ENCODE data around the gene ABHD17C.

The ABHD17C gene

DNA sequence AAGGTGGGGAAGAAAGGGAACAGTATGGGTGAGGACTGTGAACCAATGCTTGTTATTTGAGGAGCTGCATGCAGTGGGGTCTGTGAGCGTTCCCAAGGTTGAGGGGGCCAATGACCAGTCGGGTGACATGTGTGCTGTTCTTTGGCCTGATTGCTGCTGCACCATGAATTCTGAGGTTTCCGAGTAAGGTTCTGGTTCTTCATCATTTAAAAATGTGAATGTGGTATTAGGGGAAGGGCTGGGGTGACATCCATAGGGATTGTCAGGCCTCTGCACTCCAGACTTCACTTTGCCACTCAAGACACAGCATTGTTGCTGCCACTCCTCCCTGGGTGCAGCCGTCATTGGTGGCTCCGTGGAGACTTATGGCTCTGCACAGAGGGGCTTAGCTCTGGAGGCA lies 32.5 kb downstream of the ABHD17C start:
- DNase-seq (ENCODE audit: low read depth in 2 of 3, low spot score in 1 of 3) = no peak

DNA sequence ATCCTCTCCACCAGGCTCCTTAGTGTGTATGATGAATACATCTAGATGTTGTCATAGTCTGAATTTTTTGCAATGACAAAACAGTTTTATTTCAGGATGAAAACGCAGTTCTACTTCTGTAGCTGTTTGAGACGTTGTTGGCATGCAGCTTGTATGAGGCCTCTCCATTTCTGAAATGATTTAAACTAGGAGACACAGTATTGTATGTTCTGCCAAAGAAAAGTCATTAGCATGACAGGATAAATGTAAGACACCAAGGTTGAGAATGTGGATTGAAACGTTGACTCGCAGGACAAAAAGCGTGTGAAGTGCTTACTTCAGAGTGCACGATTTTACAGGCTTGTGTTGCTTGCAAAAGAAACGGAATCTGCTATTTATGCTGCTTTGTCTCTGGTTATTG lies 35.3 kb downstream of the ABHD17C start:
- no peak for DNase-seq (ENCODE audit: low read depth in 2 of 3, low spot score in 1 of 3)

DNA sequence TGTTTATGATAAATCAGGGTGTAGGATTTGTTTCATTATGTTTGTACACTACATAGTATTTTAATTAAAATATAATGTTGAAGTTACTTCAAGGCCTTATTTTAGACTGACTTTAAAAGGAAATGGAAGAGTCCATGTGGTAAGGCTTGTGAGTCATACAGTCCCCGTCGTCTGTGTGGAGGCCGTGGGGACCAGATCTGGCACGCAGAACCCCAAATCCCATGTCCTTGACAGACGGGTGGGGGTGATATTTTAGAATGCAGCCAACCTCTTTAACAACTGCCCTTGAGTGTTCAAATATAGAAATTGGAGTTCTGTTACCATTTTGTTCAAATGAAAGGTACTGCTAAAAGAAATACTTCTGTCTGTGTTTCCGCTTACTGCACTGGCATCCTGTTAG lies 35.8 kb downstream of the ABHD17C start:
- no peak for DNase-seq (ENCODE audit: low read depth in 2 of 3, low spot score in 1 of 3)

DNA sequence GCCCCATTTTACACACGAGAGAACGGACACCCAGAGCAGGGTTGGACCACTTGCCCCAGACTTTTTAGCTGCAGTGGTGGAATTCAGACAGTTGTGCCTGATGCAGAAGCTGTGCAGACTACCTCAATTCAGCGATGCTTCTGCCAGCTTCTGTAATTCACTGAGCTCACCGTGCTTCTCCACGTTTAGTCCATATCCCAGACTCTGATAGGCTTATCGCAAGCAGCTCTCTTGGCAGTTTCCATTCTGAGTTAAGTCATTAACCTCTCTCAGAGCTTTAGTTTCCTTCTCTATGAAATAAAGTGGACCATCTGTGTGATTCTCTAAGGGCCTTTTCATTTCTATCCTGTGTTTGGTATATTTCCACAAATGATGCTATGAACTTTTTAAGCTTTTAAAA lies 37.1 kb downstream of the ABHD17C start:
- DNase-seq (ENCODE audit: low read depth in 2 of 3, low spot score in 1 of 3) = no peak

DNA sequence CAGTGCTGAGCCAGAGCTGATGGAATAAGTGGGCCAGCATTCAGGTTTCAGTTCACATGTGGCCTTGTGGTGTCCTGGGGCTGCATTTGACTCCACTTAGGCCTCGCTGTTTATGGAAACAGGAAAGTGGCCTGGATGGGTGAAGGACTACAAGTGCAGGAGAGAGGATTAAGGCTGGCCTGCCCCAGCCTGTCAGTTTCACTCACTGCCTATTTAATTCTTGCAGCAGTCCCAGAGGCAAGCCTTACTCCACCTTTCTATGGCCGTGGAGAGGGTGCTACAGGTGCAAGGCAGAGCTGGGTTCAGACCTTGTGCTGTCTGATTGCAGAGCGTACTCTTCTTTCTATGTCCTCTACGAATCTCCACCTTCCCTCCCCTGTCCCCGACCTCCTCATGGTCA lies 37.7 kb downstream of the ABHD17C start:
- DNase-seq (ENCODE audit: low read depth in 2 of 3, low spot score in 1 of 3) = no peak

DNA sequence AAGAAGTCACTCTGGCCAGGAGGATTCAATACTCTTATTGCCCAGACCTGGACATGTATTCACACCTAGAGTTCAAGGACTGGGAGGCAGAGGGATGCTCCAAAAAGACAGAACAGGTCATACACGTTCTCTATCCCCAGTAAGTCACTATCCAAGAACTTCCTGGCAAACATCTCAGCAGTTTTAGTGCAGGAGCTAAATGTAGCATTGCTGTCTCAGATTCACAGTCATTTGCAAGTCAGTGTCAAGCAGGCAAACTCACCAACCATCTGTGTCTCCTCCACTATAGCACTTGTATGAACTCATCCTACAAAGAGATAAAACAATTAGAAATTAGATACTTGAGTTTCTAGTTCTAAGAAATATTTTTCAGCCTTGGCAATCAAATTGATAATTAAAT lies 38.4 kb downstream of the ABHD17C start:
- DNase-seq (ENCODE audit: low read depth in 2 of 3, low spot score in 1 of 3) = no peak

DNA sequence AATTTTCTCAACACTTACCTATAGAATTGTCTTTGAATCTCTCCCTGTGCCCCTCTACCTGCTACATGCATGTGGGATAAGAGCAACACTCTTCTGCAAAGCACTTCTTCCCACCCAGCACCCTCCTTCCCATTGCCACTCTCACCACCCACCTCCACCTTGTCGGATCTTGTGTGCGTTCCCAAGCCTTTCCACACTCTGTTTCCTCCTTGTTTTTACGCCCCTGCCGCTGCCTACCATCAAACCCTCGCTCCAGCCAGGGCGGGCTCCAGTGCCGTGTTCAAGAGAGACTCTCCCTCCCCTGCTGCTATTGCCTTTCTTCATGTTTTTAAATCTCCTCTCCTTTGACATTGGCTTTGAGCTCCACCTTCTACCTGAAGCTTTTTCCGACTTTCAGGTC lies 40.2 kb downstream of the ABHD17C start:
- DNase-seq (ENCODE audit: low read depth in 2 of 3, low spot score in 1 of 3) = no peak

DNA sequence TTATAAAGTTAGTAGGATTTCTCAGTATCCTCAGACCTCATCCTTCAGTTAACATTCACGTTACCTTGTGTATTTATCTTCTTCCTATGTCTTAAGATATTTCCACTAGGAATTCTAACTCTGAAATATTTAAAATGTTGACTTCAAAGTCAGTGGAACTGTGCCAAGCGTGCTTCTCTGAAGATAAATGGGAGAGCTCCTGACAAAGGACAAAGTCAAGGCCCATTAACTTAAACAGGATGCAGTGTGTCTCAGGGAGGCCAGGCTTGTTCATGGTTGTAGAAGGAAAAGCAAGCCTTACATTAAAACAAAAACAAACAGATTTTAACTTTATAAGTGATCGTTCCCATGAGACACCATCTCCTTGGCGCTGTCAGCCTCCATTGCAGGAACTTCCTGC lies 41.5 kb downstream of the ABHD17C start:
- no peak for DNase-seq (ENCODE audit: low read depth in 2 of 3, low spot score in 1 of 3)

DNA sequence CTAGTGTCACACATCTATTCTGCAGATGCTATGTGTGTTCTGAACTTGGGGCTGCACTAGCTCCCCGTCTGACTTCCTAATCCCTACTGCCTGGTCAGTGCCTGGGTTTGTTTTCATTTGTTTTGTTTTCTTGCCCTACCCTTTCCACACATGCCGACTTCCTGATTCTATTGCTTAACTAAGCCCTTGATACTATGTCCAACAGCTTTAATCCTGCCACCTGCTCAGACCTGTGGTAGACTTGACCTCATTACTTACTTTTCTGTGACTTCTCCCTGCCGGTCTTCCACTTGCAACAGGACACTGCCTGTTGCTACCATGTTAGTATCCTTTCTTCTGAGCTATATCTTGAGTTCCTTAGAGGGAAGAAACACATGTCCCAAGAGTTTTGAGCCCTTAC lies 44.8 kb downstream of the ABHD17C start:
- no peak for DNase-seq (ENCODE audit: low read depth in 2 of 3, low spot score in 1 of 3)

DNA sequence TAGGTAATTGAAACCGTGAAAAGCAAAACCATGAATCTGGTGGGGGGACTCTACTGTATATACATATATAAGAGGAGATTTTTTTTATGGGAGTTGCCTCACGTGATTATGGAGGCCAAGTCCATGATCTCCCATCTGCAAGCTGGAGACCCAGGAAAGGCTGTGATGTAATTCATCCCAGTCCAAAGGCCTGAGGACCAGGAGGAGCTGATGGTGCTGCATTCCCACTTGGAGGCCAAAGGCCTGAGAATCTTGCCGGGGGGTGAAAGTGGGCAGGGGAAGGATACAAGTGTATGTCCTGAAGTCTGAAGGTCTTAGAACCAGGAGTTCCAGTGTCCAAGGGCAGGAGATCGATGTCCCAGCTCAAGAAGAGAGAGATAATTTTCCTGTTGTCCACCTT lies 47.0 kb downstream of the ABHD17C start:
- DNase-seq (ENCODE audit: low read depth in 2 of 3, low spot score in 1 of 3) = no peak

DNA sequence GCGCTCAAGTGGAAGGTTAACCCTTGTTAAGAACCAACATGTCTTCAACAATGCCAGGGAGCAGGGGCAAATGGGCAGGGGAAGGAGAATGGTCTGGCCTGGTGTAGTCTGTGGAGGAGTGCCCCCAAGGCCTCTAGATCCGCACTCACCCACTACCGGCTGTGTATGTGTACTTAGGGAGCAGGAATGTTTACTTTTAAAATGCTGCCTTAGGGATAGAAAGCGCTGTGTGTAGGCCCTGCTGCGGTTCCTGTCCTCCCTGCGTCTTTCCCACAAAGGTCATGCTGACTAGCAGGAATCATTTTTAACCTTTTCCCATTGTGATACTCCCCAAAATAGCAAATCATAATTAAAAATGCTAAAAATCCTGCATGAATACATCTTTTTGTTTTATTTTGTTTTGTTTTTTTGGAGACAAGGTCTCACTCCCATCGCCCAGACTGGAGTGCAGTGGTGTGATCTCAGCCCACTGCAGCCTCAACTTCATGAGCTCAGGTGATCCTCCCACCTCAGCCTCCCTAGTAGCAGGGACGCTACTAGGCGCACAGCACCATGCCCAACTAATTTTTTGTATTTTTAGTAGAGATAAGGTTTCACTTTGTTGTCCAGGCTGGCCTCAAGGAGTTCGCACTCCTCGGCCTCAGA lies 48.2 kb downstream of the ABHD17C start:
- no peak for DNase-seq (ENCODE audit: low read depth in 2 of 3, low spot score in 1 of 3)

DNA sequence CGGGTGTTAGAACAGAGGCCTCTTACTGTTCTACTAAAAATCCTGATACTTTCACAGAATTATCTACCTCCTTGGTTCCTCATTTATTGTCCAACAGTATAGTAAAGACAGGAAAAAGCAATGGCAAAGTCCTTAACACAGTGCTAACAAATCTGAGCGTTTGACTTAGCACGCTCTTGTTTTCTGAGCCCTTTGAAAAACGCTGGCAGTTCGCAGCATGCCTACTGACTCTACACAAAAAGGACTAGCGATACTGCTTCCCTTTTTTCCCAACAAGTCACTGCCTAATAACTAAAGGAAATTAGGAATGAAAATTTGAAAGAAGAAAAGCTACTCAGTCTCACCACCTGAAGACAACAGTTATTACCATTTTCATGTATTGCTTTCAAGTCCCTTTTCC lies 49.3 kb downstream of the ABHD17C start:
- DNase-seq (ENCODE audit: low read depth in 2 of 3, low spot score in 1 of 3) = no peak

DNA sequence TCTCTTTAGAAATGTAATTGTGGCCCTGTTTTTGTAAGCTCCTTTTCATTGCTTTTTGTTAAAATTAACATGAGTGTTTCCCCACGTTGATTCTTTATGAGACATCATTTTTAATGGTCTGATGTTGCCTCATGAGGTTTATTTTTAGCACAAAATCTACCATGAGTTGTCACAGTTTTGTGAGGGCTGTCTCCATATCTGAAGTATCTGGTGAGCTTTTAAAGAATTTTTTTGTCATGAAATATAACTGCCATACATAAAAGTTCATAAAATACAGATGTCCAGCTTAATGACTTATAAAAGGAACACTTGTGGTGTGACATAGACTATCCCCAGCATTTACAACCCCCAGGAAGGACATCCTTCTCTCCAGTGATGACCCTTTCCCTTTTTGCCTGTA lies 49.7 kb downstream of the ABHD17C start:
- DNase-seq (ENCODE audit: low read depth in 2 of 3, low spot score in 1 of 3) = no peak

DNA sequence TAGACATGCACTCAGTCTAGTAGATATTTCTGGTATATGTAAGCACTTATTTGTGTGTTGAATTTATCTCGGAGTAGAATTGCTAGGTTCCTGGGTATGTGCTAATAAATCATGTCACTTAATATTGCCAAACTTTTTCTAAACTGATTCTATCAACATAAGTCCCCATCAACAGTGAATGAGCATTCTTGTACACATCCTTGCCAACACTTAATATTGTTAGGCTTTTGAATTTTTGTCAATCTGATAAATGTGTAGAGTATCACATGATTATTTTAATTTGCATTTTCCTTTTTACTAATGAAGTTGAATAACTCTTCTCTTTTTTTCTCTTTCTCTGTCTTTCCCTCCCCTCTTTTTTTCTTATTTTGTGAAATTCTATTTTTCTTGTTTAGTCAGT lies 50.8 kb downstream of the ABHD17C start:
- DNase-seq (ENCODE audit: low read depth in 2 of 3, low spot score in 1 of 3) = no peak

DNA sequence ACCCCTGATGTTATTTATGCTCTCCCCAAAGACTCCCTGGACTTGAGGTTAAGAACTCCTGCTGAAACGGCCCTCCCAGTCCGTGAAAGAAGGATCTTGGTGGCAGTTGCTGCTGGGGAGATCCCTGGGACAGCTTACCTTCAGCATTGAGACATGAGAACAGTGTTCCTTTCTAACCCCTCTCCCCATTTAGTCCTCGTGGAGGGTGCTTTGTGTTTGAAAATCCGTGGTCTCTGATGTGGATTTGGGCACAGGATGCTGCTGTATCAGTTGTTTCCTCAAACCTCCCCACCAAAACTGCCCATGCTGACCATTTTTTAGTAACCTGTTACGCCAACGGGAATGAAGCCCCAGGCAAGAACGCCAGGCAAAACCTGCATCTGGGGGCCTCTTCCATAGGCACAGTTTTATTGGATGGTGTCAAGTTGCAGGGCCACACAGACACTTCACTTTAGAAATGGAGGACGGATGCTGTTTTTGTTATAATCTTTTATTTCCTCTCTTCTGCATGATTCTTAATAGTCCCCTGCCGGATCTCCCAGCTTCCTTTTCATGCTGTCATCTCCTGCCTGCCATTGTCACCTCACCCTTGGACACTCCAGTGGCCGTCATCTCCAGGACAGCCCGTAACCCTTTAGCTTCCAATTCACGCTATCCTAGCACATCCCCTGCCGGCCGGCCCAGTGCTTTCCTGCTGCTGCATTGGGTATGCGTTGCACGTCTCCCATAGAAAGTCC lies 52.4 kb downstream of the ABHD17C start:
- no peak for DNase-seq (ENCODE audit: low read depth in 2 of 3, low spot score in 1 of 3)

DNA sequence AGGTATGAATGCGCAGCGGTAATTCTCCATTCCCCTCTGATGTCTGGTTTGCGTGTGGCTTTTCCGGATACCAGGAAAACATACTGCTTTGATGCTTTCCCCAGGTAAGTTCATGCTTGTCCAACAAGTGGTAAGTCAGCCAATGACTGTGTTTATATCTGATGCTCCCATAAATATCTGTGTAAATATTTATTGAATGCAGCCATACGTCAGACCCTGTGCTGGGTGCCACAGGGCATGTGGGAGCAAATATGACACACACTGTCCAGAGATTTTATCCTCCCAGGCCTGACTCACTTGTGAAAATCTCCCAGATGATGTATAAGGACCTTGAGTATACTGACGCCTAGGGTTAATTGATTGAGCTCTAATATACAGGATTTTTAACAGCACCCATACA lies 54.5 kb downstream of the ABHD17C start:
- DNase-seq (ENCODE audit: low read depth in 2 of 3, low spot score in 1 of 3) = no peak

DNA sequence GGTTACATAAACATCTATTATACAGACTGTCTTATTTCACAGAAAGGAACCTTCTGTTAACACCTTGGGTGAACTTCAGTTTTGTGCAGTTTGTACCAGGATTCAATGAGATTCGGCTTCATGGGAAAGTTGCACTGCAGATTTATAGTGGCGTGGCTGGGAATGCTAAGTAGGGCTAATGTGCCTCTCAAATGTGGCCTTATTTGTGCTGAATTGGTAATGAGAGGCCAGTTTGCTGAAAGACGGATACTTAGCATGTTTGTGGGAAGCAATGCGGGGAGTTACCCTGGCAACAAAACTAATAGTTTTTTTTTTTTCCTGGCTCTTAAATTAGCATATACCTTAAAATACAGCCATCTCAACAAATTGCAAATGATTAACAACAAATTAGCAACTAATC lies 55.5 kb downstream of the ABHD17C start:
- DNase-seq (ENCODE audit: low read depth in 2 of 3, low spot score in 1 of 3) = no peak

DNA sequence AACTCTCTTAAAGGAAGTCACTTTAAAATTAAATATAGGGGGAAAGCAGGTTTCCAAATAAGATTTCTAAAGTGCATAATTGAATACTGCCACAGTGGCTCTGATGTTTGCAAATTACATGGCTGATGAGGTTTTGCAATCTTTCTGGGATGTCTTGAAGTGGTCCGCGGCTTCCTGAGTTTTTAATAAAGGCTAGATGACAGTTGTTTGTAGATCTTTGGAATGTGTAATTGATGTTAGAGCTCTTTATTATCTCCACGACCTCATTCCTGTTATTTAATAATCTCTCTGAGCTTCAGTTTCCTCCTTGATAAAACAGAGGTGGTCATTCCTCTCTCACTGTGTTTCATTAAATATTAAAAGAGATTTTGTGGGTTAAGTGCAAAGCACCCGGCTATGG lies 57.1 kb downstream of the ABHD17C start:
- DNase-seq (ENCODE audit: low read depth in 2 of 3, low spot score in 1 of 3) = no peak

DNA sequence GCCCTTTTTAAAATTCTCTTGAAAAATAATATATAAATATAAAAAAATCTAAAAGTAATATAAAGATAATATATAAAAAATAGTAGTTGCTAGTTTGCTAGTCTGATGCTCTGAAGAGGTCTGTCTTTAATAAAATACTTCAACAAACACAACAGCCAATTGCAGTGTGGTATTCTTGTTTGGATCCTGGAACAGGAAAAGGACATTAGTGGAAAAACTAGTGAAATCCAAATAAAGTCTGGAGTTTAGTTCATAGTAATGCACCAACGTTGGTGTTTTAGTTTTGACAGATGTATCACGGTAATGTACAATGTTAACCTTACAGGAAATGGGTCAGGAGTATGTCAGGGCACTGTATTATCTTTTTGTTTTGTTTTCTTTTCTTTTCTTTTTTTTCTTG lies 58.1 kb downstream of the ABHD17C start:
- DNase-seq (ENCODE audit: low read depth in 2 of 3, low spot score in 1 of 3) = no peak

DNA sequence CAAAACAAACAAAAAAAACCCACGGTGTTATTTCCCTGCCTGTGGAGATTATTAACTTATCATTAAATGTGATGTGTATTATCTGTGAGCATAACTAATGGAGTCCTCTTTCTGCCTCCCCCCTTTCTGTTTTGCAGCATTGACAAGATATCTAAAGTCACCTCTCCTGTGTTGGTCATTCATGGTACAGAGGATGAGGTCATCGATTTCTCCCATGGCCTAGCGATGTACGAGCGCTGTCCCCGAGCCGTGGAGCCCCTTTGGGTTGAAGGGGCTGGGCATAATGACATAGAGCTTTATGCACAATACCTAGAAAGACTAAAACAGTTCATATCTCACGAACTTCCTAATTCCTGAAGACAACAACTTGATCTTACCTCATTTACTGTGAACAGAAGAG lies 58.9 kb downstream of the ABHD17C start:
- DNase-seq (ENCODE audit: low read depth in 2 of 3, low spot score in 1 of 3) = no peak

DNA sequence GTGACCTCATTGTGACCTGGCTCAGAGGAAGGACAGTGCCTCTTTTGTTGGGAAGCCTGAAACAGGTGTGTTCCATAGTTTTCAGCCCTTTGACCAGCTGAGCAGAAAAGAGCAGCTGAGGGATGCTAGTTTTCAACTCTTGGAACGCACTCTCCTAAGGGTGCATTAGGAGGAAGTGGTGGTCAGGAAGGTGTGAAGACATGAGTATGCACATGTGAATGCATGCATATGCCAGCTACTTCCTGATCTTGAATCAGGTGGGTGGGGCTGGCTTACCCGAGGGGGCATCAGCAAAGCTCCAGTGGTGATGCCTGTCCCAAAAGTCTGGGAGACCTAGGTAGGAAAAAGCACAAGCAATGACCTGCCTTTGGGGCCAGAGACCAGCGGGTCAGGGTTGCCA lies 60.8 kb downstream of the ABHD17C start:
- DNase-seq (ENCODE audit: low read depth in 2 of 3, low spot score in 1 of 3) = no peak

DNA sequence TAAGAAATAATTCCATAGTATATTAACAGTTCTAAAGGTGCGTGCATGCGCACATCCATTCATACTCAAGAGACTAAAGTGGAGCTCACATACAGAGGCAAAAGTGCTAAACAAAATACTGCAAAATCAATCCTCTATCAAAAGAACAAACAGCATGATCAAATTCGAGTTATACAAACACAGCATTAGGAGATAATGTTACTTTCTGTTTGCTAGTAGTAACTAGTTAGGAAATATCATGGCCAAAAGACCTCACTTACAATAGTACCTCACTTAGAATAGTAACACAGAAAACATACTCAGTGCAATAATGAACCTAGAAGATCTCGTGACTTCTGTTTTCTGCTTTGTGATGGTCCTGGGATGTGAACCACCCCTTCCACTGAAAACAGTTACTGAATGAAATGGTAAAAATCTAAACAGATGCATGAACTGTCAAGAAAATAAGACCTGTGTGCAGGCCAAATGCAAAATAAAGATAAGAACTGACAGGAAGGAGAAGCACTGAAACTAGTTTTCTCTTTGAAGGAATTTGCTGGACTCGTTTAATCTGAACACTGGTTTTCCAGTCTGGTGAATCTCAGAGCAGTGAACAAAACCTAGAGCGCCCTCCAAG lies 63.1 kb downstream of the ABHD17C start:
- no peak for DNase-seq (ENCODE audit: low read depth in 2 of 3, low spot score in 1 of 3)

DNA sequence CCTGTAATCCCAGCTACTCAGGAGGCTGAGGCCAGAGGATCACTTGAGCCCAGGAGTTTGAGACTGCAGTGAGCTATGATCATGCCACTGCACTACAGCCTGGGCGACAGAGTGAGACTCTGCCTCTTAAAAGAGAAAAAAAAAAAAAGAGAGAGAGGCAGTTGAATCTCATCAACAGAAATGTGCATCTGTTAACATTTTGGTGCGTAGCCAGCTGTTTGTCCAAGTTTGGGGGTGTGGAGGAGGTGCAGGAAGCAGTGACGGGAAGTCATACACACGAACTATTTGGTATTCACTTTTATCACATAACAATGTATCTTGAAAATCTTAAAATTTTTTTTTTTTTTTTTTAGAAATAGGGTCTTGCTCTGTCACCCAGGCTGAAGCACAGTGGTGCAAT lies 65.8 kb downstream of the ABHD17C start:
- DNase-seq (ENCODE audit: low read depth in 2 of 3, low spot score in 1 of 3) = no peak

Data from stimulated activated CD4-positive, alpha-beta T cell treated with anti-CD3 and anti-CD28 coated beads, Interleukin-12 subunit alpha, Interleukin-12 subunit beta, amount 100 ng/mL, for 48 hours (primary cell).